DOHH2 (cell line): ENCODE data around the gene DYNLT1.

Source experiments
- H3F3A ChIP-seq: fragments of 200-600 bp; sonication (generic), shearing (Covaris generic); 2 replicates; pipeline ENCODE4 v1.6.0; 2016; ENCODE audit warnings: antibody characterized with exemption, mild to moderate bottlenecking; ENCODE audit not compliant: control insufficient read depth, insufficient read depth
- H3K27ac ChIP-seq: fragments of 200-600 bp; sonication (generic); 2 replicates; pipeline ENCODE4 v1.5.1; 2014; ENCODE audit warnings: low read depth, mild to moderate bottlenecking, low read length, moderate library complexity
- H3K27me3 ChIP-seq: fragments of 200-600 bp; sonication (generic); 2 replicates; pipeline ENCODE4 v1.6.1; 2014; ENCODE audit warnings: mild to moderate bottlenecking, low read length, mixed read lengths; ENCODE audit not compliant: control insufficient read depth
- H3K36me3 ChIP-seq: fragments of 200-600 bp; sonication (generic); 2 replicates; pipeline ENCODE4 v1.6.1; 2014; ENCODE audit warnings: mild to moderate bottlenecking, low read length, moderate library complexity, mixed read lengths; ENCODE audit not compliant: control insufficient read depth
- H3K4me1 ChIP-seq: fragments of 200-600 bp; sonication (generic); 2 replicates; pipeline ENCODE4 v1.6.1; 2014; ENCODE audit warnings: mild to moderate bottlenecking, low read length, mixed read lengths; ENCODE audit not compliant: control insufficient read depth
- H3K4me2 ChIP-seq: fragments of 200-600 bp; sonication (generic); 2 replicates; pipeline ENCODE4 v1.6.0; 2014; ENCODE audit warnings: mild to moderate bottlenecking, low read length, moderate library complexity
- H3K4me3 ChIP-seq: fragments of 200-600 bp; sonication (generic); 2 replicates; pipeline ENCODE4 v1.5.1; 2014; ENCODE audit warnings: mild to moderate bottlenecking, low read length, mixed read lengths
- H3K79me2 ChIP-seq: fragments of 200-600 bp; sonication (generic); 2 replicates; pipeline ENCODE4 v1.6.1; 2014; ENCODE audit warnings: mild to moderate bottlenecking, low read length, mixed read lengths; ENCODE audit not compliant: control insufficient read depth
- H3K9me2 ChIP-seq: fragments of 200-600 bp; sonication (generic); replicated peaks from 2 replicates; pipeline ENCODE4 v1.6.1; 2014; ENCODE audit warnings: mild to moderate bottlenecking, low read length, mixed read lengths; ENCODE audit not compliant: control insufficient read depth
- H3K9me3 ChIP-seq: fragments of 200-600 bp; sonication (generic); 2 replicates; pipeline ENCODE4 v1.6.1; 2014; ENCODE audit warnings: antibody characterized with exemption, low read length, mixed read lengths; ENCODE audit not compliant: control insufficient read depth, insufficient read depth
- H4K20me1 ChIP-seq: fragments of 200-600 bp; sonication (generic); 2 replicates; pipeline ENCODE4 v1.6.0; 2014; ENCODE audit warnings: low read depth, mild to moderate bottlenecking, antibody characterized with exemption, low read length, moderate library complexity; ENCODE audit not compliant: control insufficient read depth, insufficient read depth
- EZH2phosphoT487 ChIP-seq: fragments of 200-600 bp; sonication (generic); IDR thresholded peaks from 2 replicates; pipeline ENCODE4 v1.6.1; 2017; ENCODE audit warnings: borderline replicate concordance, mild to moderate bottlenecking, antibody characterized with exemption, low read length, moderate library complexity, mixed read lengths
- TF ChIP-seq, protein P1 (sequence below): fragments of 200-600 bp; sonication (generic); IDR thresholded peaks from one replicate; pipeline ENCODE4 v1.5.1; 2014; ENCODE audit warnings: antibody characterized with exemption, mild to moderate bottlenecking, low read depth, low read length; ENCODE audit not compliant: poor library complexity, severe bottlenecking

The DYNLT1 gene

DNA sequence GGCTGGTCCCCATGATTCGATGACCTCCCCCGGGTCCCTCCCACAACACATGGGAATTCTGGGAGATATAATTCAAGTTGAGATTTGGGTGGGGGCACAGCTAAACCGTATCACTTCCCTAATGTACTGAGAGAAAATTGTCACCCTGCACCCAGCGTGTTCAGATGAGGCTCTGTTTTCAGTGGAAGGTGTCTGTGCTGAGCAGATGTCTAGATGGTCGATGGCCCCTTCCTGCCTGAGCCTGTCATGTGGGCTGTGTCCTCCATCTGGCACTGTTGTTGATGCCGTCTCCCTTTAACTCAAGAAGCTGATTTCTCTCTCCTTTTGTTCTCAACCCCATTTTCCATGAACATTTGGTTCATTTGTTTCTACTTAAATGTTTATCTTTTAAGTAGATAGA, 47.7 kb downstream of the DYNLT1 start:
- no peak overlapping the region for H3K4me3 ChIP-seq
- no peaks in the 10 kb centered on the region for H3F3A ChIP-seq
- H3K9me2 ChIP-seq = no peaks in the 10 kb centered on the region
- no peaks in the 10 kb centered on the region for H3K27me3 ChIP-seq
- no peak overlapping the region for H3K27ac ChIP-seq
- TF ChIP-seq EZH2phosphoT487 = no peak
- TF ChIP-seq, protein P1, sequence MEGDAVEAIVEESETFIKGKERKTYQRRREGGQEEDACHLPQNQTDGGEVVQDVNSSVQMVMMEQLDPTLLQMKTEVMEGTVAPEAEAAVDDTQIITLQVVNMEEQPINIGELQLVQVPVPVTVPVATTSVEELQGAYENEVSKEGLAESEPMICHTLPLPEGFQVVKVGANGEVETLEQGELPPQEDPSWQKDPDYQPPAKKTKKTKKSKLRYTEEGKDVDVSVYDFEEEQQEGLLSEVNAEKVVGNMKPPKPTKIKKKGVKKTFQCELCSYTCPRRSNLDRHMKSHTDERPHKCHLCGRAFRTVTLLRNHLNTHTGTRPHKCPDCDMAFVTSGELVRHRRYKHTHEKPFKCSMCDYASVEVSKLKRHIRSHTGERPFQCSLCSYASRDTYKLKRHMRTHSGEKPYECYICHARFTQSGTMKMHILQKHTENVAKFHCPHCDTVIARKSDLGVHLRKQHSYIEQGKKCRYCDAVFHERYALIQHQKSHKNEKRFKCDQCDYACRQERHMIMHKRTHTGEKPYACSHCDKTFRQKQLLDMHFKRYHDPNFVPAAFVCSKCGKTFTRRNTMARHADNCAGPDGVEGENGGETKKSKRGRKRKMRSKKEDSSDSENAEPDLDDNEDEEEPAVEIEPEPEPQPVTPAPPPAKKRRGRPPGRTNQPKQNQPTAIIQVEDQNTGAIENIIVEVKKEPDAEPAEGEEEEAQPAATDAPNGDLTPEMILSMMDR = no peak
- H4K20me1 ChIP-seq = no peaks in the 10 kb centered on the region
- no peaks in the 10 kb centered on the region for H3K79me2 ChIP-seq
- no peak overlapping the region for H3K4me2 ChIP-seq
- H3K9me3 ChIP-seq = no peaks in the 10 kb centered on the region
- H3K4me1 ChIP-seq = no peaks in the 10 kb centered on the region
- H3K36me3 ChIP-seq = peaks cover 25% of the 10 kb centered on the region

DNA sequence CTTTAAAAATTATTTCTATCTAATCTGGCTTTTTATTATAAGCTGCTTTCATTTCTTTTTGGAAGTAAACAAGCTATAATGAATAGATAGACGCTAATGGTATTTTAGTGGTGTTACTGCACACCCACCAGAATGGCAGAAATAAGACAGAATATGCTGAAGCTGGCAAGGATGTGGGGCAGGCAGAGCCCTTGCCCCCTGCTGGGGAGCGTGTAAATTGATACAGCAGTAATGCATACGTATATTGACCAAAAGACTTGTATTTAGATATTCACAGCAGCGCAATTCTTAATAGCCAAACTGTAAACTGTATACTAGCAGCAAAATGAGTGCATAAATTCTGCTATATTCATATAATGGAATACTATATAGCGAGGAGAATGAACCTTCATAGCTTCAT, 49.3 kb downstream of the DYNLT1 start:
- Histone ChIP-seq H3K9me2 (no peaks in the 10 kb centered on the region), H3K4me2 (no peak overlapping the region), H3F3A (no peaks in the 10 kb centered on the region), H3K4me1 (no peaks in the 10 kb centered on the region), H4K20me1 (no peaks in the 10 kb centered on the region), H3K79me2 (no peaks in the 10 kb centered on the region), H3K4me3 (no peak overlapping the region), H3K9me3 (no peaks in the 10 kb centered on the region), H3K27me3 (no peaks in the 10 kb centered on the region), H3K27ac (no peak overlapping the region), H3K36me3 (peaks cover 37% of the 10 kb centered on the region)
- TF ChIP-seq, protein P1 = peak; percentile 48
- TF ChIP-seq EZH2phosphoT487 = no peak

DNA sequence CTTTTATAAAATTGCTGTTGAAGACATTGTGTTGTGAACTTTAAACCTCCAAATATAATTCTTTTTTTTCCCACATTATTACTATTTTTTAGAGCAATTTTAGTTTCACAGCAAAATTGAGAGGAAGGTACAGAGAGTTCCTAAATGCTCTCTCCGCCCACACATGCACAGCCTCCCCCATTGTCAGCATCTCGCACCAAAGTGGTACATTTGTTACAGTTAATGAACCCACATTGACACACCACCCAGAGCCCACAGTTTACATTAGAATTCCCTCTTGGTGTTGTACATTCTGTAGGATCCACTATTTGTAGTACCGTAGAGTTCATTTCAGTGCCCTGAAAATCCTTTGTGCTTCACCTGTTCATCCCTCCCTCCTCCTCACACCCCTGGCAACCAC, 50.9 kb downstream of the DYNLT1 start:
- Histone ChIP-seq H3K36me3 (peaks cover 37% of the 10 kb centered on the region), H3K9me3 (no peaks in the 10 kb centered on the region), H3K4me3 (no peak overlapping the region), H3K4me2 (no peak overlapping the region), H3K9me2 (no peaks in the 10 kb centered on the region), H3F3A (no peaks in the 10 kb centered on the region), H3K79me2 (no peaks in the 10 kb centered on the region), H3K27ac (no peak overlapping the region), H3K27me3 (no peaks in the 10 kb centered on the region), H3K4me1 (no peaks in the 10 kb centered on the region), H4K20me1 (no peaks in the 10 kb centered on the region)
- TF ChIP-seq, protein P1 = no peak
- no peak for TF ChIP-seq EZH2phosphoT487

DNA sequence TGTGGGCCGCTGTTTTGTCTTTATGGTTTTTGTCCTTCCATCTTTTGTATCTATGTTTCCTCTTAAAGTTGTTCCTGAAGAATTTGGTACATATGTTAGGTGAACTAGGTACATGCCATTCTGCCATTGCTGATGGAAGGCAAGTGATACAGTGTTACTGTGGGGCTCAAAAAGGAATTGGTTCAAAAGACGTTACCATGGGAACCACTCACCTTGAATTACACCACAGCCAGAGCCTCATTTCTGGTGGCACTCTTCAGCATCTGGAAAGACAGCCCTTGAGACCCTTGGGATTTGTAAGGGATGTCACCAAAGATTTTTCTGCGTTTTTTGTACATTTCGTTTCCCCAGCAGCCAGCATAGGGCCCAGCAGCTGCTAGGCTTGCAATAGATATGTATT, 52.7 kb downstream of the DYNLT1 start:
- H3F3A ChIP-seq = no peaks in the 10 kb centered on the region
- no peaks in the 10 kb centered on the region for H3K79me2 ChIP-seq
- no peaks in the 10 kb centered on the region for H3K27me3 ChIP-seq
- peaks cover 41% of the 10 kb centered on the region for H3K36me3 ChIP-seq
- no peak overlapping the region for H3K27ac ChIP-seq
- H3K9me2 ChIP-seq = no peaks in the 10 kb centered on the region
- TF ChIP-seq EZH2phosphoT487 = no peak
- TF ChIP-seq, protein P1 = no peak
- no peaks in the 10 kb centered on the region for H3K9me3 ChIP-seq
- no peaks in the 10 kb centered on the region for H3K4me1 ChIP-seq
- no peak overlapping the region for H3K4me3 ChIP-seq
- no peaks in the 10 kb centered on the region for H4K20me1 ChIP-seq
- H3K4me2 ChIP-seq = no peak overlapping the region
